Adrenal gland (tissue), 5 donors: ENCODE results near the gene GPC6.

Experiments used
- CTCF ChIP-seq, 6 experiments: fragments of 450-650 bp in 4 of 6; fragments of 200-600 bp in 2 of 6; sonication (generic) in 1 of 6; IDR thresholded peaks; 1 replicate in 5 of 6; 2 replicates in 1 of 6; pipeline versions ENCODE4 v1.5.1 to v1.8.0; 2016 to 2021; ENCODE audit warnings: antibody characterized with exemption in 6 of 6, mild to moderate bottlenecking in 2 of 6, moderate library complexity in 1 of 6
- POLR2A ChIP-seq, 2 donors: fragments of 450-650 bp; IDR thresholded peaks; one replicate each; pipeline ENCODE4 v1.6.1; 2017; ENCODE audit warnings: antibody characterized with exemption in 2 of 2, mild to moderate bottlenecking in 2 of 2, moderate library complexity in 1 of 2
- donor health status: DM: no; HTN: no; CAD: no.

- TF ChIP-seq CTCF (IDR thresholded peaks at IDR 0.05) (no peak), POLR2A (IDR thresholded peaks at IDR 0.05) (no peak)
These were observed 557.6 kb downstream of the GPC6 start for GRCh38 chr13:93784191-93784590.
